HG03039 (cell line): ENCODE data around the gene NR2F2.

Experiments used
- ATAC-seq: cut with Tn5 transposase; IDR thresholded peaks from one replicate; pipeline ENCODE4 v1.9.1; 2021; ENCODE audit warnings: mild to moderate bottlenecking, moderate library complexity; ENCODE audit not compliant: unreplicated experiment

The NR2F2 gene

GRCh38 chr15:96316953-96317629 is 13.4 kb upstream of the NR2F2 start:
- ATAC-seq, result no peak

GRCh38 chr15:96320107-96320506 is 10.4 kb upstream of the NR2F2 start:
- no peak for ATAC-seq

GRCh38 chr15:96320703-96321638 is 9.5 kb upstream of the NR2F2 start:
- ATAC-seq, result no peak

- no peak for ATAC-seq
These were observed 8.6 kb upstream of the NR2F2 start for GRCh38 chr15:96321639-96322535.

GRCh38 chr15:96322536-96323318 is 7.8 kb upstream of the NR2F2 start:
- ATAC-seq, result no peak

- no peak for ATAC-seq
These were observed 7.0 kb upstream of the NR2F2 start for GRCh38 chr15:96323319-96324145.

- ATAC-seq, result no peak
These were observed 6.2 kb upstream of the NR2F2 start for GRCh38 chr15:96324192-96324895.

- no peak for ATAC-seq
These were observed 5.5 kb upstream of the NR2F2 start for GRCh38 chr15:96324940-96325540.

- ATAC-seq, result no peak
These were observed 4.8 kb upstream of the NR2F2 start for GRCh38 chr15:96325541-96326327.

GRCh38 chr15:96326328-96327154 is 4.0 kb upstream of the NR2F2 start:
- ATAC-seq, result no peak

- no peak for ATAC-seq
These were observed 3.3 kb upstream of the NR2F2 start for GRCh38 chr15:96327155-96327741.

- ATAC-seq, result no peak
These were observed 2.2 kb upstream of the NR2F2 start for GRCh38 chr15:96328181-96328876.

- no peak for ATAC-seq
These were observed 1.7 kb upstream of the NR2F2 start for GRCh38 chr15:96328877-96329195.

- ATAC-seq, result no peak
These were observed 1.0 kb upstream of the NR2F2 start for GRCh38 chr15:96329403-96329981.

- no peak for ATAC-seq
These were observed 443 bp upstream of the NR2F2 start for GRCh38 chr15:96330064-96330449.
